Measurements from ENCODE around the gene MTNR1A. TPM values are rescaled to one million over a fixed set of nuclear protein-coding genes. Genes with fewer than 3 reads are reported as not detected.

The MTNR1A gene
- total and polyA plus RNA-seq, 7 donors = not detected

DNA sequence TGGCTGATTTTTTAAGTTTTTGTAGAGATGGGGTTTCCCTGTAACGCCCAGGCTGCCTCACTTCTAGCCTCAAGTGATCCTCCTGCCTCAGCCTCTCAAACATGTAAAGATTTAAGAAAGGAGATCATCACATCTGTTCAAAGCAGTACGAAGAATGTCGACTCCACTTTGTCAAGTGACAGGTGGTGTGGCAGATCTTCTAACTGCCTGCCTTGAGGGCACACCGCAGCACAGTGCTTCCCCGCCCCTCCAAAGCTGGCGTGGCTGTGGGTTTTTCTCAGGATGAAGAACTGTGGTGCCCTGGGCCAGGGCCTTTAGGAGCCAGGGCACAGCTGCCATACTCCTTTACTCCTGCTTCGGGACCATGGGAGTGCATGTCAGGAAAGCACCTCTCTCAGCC, 43.3 kb upstream of the MTNR1A start:
- WGBS, 3 donors = 90 to 93% (median 92%) methylated on average over 7 of the region's 7 CpGs
- Histone ChIP-seq H3K27me3 (ENCODE audit: insufficient read depth in 3 of 3, low read length in 2 of 3) (no peaks in the 10 kb centered on the region), H3K27ac (no peak overlapping the region), H3K4me3 (no peak overlapping the region), H3K36me3 (ENCODE audit: insufficient read depth in 1 of 2, low read depth in 1 of 2) (peaks cover 0 to 40% of the 10 kb centered on the region in 2 donors), H3K4me1 (no peaks in the 10 kb centered on the region), H3K9me3 (no peaks in the 10 kb centered on the region)
- DNase-seq = no peak
- ATAC-seq = no peak
- intact Hi-C loops (cut with DNase I) = no loop called here
- TF ChIP-seq, protein P1, sequence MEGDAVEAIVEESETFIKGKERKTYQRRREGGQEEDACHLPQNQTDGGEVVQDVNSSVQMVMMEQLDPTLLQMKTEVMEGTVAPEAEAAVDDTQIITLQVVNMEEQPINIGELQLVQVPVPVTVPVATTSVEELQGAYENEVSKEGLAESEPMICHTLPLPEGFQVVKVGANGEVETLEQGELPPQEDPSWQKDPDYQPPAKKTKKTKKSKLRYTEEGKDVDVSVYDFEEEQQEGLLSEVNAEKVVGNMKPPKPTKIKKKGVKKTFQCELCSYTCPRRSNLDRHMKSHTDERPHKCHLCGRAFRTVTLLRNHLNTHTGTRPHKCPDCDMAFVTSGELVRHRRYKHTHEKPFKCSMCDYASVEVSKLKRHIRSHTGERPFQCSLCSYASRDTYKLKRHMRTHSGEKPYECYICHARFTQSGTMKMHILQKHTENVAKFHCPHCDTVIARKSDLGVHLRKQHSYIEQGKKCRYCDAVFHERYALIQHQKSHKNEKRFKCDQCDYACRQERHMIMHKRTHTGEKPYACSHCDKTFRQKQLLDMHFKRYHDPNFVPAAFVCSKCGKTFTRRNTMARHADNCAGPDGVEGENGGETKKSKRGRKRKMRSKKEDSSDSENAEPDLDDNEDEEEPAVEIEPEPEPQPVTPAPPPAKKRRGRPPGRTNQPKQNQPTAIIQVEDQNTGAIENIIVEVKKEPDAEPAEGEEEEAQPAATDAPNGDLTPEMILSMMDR (IDR thresholded peaks at IDR 0.05) = no peak

DNA sequence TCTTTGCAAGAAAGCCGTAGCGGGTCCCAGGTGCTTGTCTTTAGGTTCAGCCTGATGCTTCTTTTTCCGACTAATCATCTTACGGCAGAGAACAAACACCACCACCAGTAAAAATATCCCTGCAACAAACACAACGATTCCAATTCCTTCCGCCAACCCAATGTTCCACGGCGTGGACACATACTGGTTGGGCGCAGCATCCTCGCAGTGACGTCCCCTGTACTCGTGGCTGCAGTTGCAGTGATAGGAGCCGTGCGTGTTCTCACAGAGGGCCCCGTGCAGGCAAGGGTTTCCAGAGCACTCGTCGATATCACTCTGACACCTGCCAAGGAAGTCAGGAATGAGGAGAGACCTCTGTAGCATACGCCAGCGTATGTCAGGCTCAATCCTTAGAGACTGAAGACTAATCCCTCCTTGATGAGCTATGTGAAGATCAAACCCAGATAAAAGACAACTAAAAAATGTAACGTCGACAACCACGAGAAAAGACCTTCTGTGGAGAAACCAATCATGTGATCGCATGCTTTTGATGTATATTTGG, 41.6 kb upstream of the MTNR1A start:
- Histone ChIP-seq H3K9me3 (no peaks in the 10 kb centered on the region), H3K27ac (no peak overlapping the region), H3K4me3 (no peak overlapping the region), H3K4me1 (no peaks in the 10 kb centered on the region), H3K27me3 (ENCODE audit: insufficient read depth in 3 of 3, low read length in 2 of 3) (no peaks in the 10 kb centered on the region), H3K36me3 (ENCODE audit: insufficient read depth in 1 of 2, low read depth in 1 of 2) (peaks cover 0 to 29% of the 10 kb centered on the region in 2 donors)
- WGBS, 3 donors = 95 to 97% (median 95%) methylated on average over 23 of the region's 23 CpGs
- TF ChIP-seq, protein P1 (IDR thresholded peaks at IDR 0.05) = no peak
- DNase-seq (no peak), ATAC-seq (no peak)
- intact Hi-C loops (cut with DNase I) = no loop called here

DNA sequence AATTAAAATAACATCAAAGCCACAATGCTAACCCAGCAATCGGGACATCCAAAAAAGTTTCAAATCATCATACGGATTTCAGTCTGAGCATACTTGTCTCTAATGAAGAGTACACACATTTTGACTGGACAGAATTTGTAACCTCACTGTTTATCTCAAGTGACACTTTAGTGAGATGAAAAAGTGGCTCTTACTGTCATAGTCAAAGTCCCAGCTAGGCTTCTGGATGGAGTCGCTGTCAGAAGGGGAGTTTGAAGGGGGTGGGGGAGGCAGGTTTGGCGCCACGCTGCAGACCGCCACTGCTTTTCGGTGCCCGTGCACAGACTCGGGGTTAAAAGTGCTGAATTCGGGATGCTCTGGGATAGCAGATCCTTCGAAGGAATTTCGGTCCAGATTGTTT, 41.0 kb upstream of the MTNR1A start:
- no peak overlapping the region for H3K4me3 ChIP-seq
- peaks cover 0 to 29% of the 10 kb centered on the region in 2 donors for H3K36me3 ChIP-seq (ENCODE audit: insufficient read depth in 1 of 2, low read depth in 1 of 2)
- DNase-seq (no peak), ATAC-seq (no peak)
- 96 to 97% (median 97%) methylated on average over 12 of the region's 12 CpGs for WGBS, 3 donors
- intact Hi-C loops (cut with DNase I) = no loop called here
- H3K9me3 ChIP-seq = no peaks in the 10 kb centered on the region
- TF ChIP-seq, protein P1 (IDR thresholded peaks at IDR 0.05) = no peak
- H3K27ac ChIP-seq = no peak overlapping the region
- H3K4me1 ChIP-seq = no peaks in the 10 kb centered on the region
- no peaks in the 10 kb centered on the region for H3K27me3 ChIP-seq (ENCODE audit: insufficient read depth in 3 of 3, low read length in 2 of 3)

DNA sequence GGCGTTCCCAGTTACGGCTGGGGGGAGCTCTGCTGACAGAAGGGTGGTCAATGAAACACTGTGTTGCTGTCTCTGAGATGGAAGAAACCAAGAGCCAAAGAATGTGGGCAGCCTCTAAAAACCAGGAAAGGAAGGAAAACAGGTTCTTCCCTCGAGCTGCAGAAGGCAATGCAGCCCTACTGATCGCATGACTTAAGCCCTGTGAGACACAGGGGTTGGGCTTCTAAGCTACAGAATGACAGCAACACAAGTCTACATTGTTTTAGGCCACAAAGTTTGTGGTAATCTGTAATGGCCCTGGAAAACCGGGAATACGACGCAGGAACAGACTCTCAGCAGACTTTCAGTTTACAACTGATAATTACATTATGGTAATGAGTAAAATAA, 38.2 kb upstream of the MTNR1A start:
- Histone ChIP-seq H3K4me1 (no peaks in the 10 kb centered on the region), H3K36me3 (ENCODE audit: insufficient read depth in 1 of 2, low read depth in 1 of 2) (peaks cover 0 to 21% of the 10 kb centered on the region in 2 donors), H3K27me3 (ENCODE audit: insufficient read depth in 3 of 3, low read length in 2 of 3) (no peaks in the 10 kb centered on the region), H3K9me3 (no peaks in the 10 kb centered on the region), H3K27ac (no peak overlapping the region), H3K4me3 (no peak overlapping the region)
- DNase-seq (no peak), ATAC-seq (no peak)
- WGBS, 3 donors = 78 to 81% (median 79%) methylated on average over 7 of the region's 7 CpGs
- TF ChIP-seq, protein P1 (IDR thresholded peaks at IDR 0.05) = no peak
- intact Hi-C loops (cut with DNase I) = no loop called here

DNA sequence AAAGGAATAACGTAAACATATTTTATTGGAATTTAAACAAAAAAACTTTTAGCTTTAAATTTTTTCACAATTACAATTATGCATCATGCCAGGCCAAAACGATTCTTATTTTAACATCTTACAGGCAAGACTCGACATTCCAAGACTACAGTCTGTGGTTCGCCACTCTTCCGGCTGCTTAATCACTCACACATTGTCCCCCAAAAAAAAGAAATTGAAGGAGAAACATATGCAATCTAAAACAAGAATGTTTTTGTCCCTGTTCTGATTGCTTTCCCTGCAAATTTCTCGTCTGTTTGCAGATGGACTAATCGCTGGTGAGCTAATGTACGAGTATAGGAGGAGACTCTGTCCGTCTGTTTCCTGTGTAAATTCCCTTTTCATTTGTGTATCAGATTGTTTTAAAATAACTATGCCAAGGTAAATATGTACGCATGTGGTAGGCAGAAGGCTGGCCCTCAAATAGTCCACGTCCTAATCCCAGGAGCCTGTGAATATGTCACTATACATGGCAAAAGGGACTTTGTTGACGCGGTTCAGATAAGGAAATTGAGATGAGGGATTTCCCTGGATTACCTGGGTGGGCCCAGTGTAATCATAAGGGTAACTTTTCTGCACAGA, 37.7 kb upstream of the MTNR1A start:
- Histone ChIP-seq H3K9me3 (no peaks in the 10 kb centered on the region), H3K4me3 (no peak overlapping the region), H3K4me1 (no peaks in the 10 kb centered on the region), H3K27me3 (ENCODE audit: insufficient read depth in 3 of 3, low read length in 2 of 3) (no peaks in the 10 kb centered on the region), H3K36me3 (ENCODE audit: insufficient read depth in 1 of 2, low read depth in 1 of 2) (peaks cover 0 to 21% of the 10 kb centered on the region in 2 donors), H3K27ac (no peak overlapping the region)
- intact Hi-C loops (cut with DNase I) = no loop called here
- ATAC-seq (no peak), DNase-seq (no peak)
- TF ChIP-seq, protein P1 (IDR thresholded peaks at IDR 0.05) = no peak
- WGBS, 3 donors = 87 to 90% (median 88%) methylated on average over 13 of the region's 13 CpGs
